Mesenteric fat pad (tissue), 1 donor: ENCODE data around the gene XCL1. TPM values are rescaled to one million over a fixed set of nuclear protein-coding genes. Genes with fewer than 3 reads are reported as not detected.
"Not testable (repeated sequence)": the region's sequence is repeated elsewhere in the genome, so short reads cannot be mapped to it uniquely, and the experiment has no call there.

Experiments used
- DNase-seq: peaks from one replicate; pipeline ENCODE4 v3.0.0-alpha.2; 2020; ENCODE audit warnings: low spot score
- long read RNA-seq: library from polyadenylated mRNA; unstranded; transcript quantifications from one replicate; pipeline ENCODE4 v2.0.0, GENCODE V29; 2020
- total RNA-seq: library from RNA; stranded (reverse); fragmentation: NEBNext Ultra II Directional; extraction: Animal tissue kit (Norgen Biotek cat#: 25700); gene quantifications from one replicate; pipeline ENCODE4 v1.2.1, GENCODE V29; 2021
- donor health status: DM: yes; HTN: yes; CAD: no.

XCL1 gene
- 0.32 TPM for total RNA-seq
- long read RNA-seq: 0 reads

DNA sequence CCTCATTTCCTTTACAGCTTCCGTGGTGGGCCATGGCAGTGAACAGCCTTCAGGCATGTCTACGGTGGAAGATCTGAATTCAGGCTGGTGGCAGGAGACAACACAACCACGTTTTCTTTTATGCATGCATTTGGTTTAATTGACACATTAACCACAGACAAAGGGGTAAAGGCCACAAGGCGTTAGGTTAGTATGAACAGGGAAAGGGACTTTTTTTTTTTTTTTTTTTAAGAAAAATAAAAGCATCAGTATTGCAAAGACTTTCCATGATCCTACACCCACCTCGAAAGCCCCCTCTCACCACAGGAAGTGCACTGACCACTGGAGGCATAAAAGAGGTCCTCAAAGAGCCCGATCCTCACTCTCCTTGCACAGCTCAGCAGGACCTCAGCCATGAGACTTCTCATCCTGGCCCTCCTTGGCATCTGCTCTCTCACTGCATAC is at the start of gene XCL1:
Gene XCL1, plus strand, starts transcription at position 361 of the 444 bp plus-strand sequence. Its CDS starts 33 bp downstream, at position 394.
- DNase-seq: not testable (repeated sequence)

DNA sequence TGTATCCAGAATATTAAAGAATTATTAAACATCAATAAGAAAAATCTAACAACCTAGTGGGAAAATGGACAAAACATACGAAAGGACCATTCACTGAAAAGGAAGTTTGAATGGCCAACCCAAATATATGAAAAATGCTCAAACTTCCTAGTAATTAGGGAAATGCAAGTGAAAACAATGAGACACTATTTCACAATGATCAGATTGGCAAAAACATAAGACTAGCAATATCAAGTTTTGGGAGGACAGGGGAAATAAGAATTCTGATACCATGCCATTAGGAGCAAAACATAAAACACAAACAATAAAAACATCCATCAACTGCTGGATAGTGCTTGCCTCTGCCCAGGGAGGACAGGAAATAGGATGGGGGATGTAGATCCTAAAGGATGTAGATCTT is 46.9 kb upstream of the XCL1 start:
- DNase-seq: no peak

GRCh38 chr1:168531615-168532345 is 44.6 kb upstream of the XCL1 start:
- DNase-seq: no peak

DNA sequence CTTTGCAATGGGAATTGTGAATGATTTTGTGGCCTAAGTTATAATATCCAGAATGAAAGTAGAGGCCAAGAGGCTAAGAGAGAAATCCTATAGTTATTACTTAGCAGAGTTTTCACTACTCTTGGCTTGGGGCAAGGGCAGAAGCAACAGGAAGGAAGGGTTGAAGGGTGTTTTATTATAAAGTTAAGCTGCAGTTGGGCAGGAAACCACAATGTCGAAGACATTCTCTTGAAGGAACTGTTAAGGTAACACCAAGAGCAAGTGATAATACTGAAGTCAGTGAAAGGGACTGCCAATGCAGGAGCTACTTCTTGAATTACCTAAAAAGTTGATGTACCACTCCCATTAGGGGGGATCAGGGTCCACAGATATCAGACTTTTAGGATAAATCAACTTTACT is 40.9 kb upstream of the XCL1 start:
- no peak for DNase-seq

GRCh38 chr1:168540798-168541197 is 35.6 kb upstream of the XCL1 start:
- DNase-seq: not testable (repeated sequence)

DNA sequence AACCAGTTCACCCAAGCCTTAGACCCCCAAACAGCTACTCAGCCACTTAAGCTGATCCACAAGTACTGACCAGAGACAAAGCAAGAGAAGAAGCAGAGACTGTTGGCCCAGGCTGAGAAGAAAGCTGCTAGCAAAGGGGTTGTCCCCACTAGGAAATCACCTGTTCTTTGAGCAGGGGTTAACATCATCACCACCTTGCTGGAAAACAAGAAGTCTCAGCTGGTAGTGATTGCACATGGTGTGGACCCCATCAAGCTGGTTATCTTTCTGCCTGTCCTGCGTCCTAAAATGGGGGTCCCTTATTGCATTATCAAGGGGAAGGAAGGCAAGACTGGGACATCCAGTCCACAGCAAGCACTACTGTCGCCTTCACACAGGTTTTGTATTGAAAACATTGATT is 33.4 kb upstream of the XCL1 start:
- DNase-seq: not testable (repeated sequence)

GRCh38 chr1:168543840-168544498 is 32.4 kb upstream of the XCL1 start, which contains the start of gene XCL2:
Gene XCL2 (minus strand): TSS chr1:168543997. CDS start chr1:168543964, 33 bp downstream.
- DNase-seq: not testable (repeated sequence)

DNA sequence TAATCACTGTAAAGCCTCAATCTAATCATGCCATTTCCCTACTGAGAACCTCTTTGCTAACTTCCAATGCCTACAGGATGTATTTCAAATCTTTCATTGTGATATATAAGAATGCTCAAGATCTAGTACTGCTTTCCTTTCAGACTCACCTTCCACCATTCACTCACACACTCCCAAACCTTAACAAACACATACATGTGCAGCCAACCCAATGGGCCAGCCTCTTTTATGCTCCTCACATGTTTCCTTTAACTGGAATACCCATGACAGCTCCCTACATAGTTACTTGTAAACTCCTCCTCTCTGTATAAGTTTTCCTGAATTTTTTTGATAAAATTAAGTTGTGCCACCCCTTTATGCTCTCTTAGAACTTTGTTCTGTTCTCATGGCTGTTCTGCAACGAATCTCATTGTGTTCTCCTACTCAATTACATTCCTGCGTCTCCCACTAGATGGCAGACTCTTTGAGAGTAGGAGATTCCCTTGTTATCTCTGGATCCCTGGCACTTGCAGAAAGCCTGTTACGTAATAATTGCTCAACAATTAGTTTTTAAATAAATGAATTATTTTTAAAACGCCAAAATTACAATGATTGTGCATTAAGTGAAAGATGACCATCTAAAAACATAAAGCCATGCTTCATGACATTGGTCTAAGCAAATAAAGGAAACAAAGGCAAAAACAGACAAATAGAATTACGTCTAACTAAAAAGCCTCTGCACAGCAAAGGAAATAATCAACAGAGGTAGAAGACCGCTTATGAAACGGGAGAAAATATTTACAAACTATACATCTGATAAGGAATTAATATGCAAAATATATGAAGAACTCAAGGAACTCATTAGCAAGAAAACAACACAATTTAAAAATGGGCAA is 30.5 kb upstream of the XCL1 start:
- DNase-seq: not testable (repeated sequence)

- not testable (repeated sequence) for DNase-seq
Observed at GRCh38 chr1:168546553-168546895, 29.9 kb upstream of the XCL1 start.

GRCh38 chr1:168550971-168551370 is 25.4 kb upstream of the XCL1 start:
- no peak for DNase-seq

GRCh38 chr1:168551688-168552087 is 24.7 kb upstream of the XCL1 start:
- DNase-seq: no peak

GRCh38 chr1:168552961-168553360 is 23.4 kb upstream of the XCL1 start:
- DNase-seq: no peak

DNA sequence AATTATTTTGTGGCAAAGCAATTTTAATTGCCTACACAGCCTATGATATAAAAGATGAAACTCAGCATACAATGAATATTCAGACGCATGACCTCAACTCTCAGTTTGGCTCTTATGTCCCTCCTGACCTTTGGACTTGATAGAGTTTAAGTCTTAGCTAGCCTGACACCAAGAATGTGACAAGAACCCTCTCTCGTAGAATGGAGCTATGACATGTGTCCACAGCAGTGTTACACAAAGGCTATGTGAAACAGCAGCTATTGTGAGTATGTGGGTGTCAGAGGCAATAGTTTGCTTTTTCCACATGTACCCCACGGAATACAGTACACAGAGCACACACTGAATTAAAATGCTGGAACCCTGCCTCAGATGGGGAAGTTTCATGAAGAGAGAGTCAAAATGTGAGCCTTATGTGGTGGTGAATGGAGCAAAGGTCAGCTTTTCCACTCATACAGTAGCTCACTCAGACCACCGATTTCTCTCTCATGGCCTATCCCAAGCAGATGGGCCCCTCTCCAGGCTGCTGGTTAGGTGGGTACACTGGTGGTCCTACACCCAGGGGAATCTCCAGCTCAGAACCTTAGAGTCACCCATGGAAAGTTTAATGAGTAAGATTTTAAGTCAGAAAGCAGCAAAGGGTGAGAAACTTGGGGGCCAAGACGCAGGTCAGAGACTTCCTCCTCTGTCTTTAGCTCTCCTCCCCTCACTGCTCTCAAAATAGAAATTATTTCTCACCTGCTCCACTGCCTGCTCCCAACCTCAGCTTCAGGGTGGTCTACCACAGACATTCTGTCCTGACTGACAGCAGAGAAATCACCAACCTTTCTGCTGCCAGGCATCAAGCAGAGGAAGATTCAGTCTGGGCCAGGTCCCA is 22.5 kb upstream of the XCL1 start:
- DNase-seq: no peak

DNA sequence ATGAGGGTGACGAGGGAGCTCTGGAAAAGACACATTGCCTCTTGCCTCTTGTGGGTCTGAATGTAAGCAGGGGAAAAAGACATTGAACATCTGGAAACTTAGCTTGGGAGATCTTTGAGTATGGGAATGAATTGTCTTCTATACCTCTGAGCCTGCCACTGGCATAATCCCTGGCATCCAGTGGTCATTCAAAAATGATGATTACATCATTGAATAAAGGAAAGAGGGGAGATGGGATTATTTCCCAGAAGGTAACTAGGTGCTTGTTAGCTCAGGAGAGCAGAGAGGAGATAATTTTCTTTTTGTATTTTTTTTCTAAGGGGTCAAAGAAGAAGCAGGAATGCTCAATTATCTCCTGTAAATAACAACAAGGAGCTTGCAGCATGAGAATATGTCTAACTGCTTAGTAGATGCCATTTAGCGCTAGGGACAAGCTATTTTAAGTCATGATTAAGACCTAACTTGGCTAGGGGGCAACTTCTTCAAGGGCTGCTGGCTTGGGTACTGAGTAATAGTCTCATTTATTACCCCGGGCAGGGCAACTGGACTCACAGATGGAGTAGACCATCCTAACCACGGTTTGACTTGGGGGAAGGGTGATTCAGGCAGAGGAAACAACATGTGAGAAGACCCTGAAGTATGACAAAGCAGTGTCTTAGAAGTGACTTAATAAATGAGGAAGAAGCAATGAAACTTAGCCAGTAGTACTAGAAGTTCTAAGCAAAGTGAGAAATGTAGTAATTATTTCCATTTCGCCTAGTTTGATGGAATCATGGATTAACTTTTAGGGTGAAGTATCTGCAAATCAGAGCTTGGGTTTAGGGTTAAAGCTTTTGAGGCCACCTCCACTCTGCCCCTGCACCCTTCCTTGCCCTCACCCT is 21.6 kb upstream of the XCL1 start:
- DNase-seq: no peak

DNA sequence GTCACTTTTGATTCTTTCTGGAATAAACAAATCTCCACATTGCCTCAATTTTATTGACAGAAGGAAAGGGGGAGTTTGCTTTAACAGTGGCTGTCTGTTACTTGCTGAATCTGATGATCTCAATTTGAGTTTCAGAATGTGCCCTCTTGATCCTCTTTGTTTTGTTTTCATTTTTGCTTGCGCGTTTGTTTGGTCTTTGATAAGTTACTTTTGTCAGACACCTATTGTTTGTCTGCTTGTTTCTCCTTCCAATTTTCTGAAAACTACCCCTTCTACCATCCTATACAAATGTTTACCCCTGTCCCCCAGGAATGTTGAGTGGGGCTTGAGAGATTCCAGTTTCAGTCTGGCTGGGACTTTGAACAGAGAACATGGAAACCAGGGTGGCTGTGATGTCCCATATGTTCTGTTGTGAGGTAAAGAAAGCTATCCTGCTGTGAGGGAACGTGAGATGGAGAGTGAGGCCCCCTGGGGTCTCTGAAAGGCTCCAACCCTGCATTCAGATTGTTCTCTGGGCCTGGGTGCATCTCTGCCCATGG is 20.8 kb upstream of the XCL1 start:
- DNase-seq: no peak

- DNase-seq: no peak
Observed at GRCh38 chr1:168556647-168557046, 19.8 kb upstream of the XCL1 start.

- no peak for DNase-seq
Observed at GRCh38 chr1:168560370-168560769, 16.0 kb upstream of the XCL1 start.

GRCh38 chr1:168561989-168562388 is 14.4 kb upstream of the XCL1 start:
- no peak for DNase-seq

GRCh38 chr1:168565825-168566224 is 10.6 kb upstream of the XCL1 start:
- DNase-seq: no peak
